Fibroblast of lung (primary cell): ENCODE data around the gene CEP72. TPM values are rescaled to one million over a fixed set of nuclear protein-coding genes. Genes with fewer than 3 reads are reported as not detected.

Experiments used
- DNase-seq, 2 donors: peaks; one replicate each; pipeline versions ENCODE4 v3.0.0 to v3.0.0-alpha.2; 2010; ENCODE audit warnings: low read depth in 2 of 2
- H2AFZ ChIP-seq: 2 replicates; pipeline ENCODE4 v1.5.1; 2012; ENCODE audit warnings: low read length, control low read depth, inconsistent platforms
- H3K27ac ChIP-seq: 2 replicates; pipeline ENCODE4 v1.5.1; 2011; ENCODE audit warnings: low read length, control low read depth; ENCODE audit not compliant: insufficient read depth
- H3K27me3 ChIP-seq: 2 replicates; pipeline ENCODE4 v1.5.1; 2011; ENCODE audit warnings: mild to moderate bottlenecking, low read length; ENCODE audit not compliant: control insufficient read depth, insufficient read depth
- H3K36me3 ChIP-seq: 2 replicates; pipeline ENCODE4 v1.5.1; 2011; ENCODE audit warnings: low read length; ENCODE audit not compliant: control insufficient read depth, insufficient read depth
- H3K4me1 ChIP-seq: 2 replicates; pipeline ENCODE4 v1.5.1; 2011; ENCODE audit warnings: low read length; ENCODE audit not compliant: control insufficient read depth, insufficient read depth; ENCODE audit errors: extremely low read depth
- H3K4me2 ChIP-seq: 2 replicates; pipeline ENCODE4 v1.5.1; 2011; ENCODE audit warnings: low read length, control low read depth; ENCODE audit not compliant: insufficient read depth; ENCODE audit errors: extremely low read depth
- H3K4me3 ChIP-seq, 4 experiments: fragments of 200-600 bp in 1 of 4; sonication (generic) in 1 of 4; replicated peaks in 1 of 4; 2 replicates each; pipeline ENCODE4 v1.5.1; 2011 to 2016; ENCODE audit warnings: low read length in 4 of 4, low read depth in 3 of 4, mild to moderate bottlenecking in 3 of 4, control low read depth in 2 of 4, inconsistent platforms in 1 of 4, mixed read lengths in 1 of 4; ENCODE audit not compliant: insufficient read depth in 1 of 4; ENCODE audit errors: control extremely low read depth in 1 of 4
- H3K79me2 ChIP-seq: 2 replicates; pipeline ENCODE4 v1.5.1; 2012; ENCODE audit warnings: mild to moderate bottlenecking, low read length, inconsistent platforms; ENCODE audit not compliant: control insufficient read depth, insufficient read depth
- H3K9ac ChIP-seq: 2 replicates; pipeline ENCODE4 v1.5.1; 2011; ENCODE audit warnings: mild to moderate bottlenecking, low read length, control low read depth; ENCODE audit not compliant: insufficient read depth
- H3K9me3 ChIP-seq: 2 replicates; pipeline ENCODE4 v1.5.1; 2012; ENCODE audit warnings: low read depth, low read length; ENCODE audit not compliant: control insufficient read depth, insufficient read depth
- H4K20me1 ChIP-seq: 2 replicates; pipeline ENCODE4 v1.5.1; 2011; ENCODE audit warnings: low read length; ENCODE audit not compliant: control insufficient read depth, insufficient read depth; ENCODE audit errors: extremely low read depth
- CTCF ChIP-seq, 2 donors: IDR thresholded peaks in 1 of 2; conservative IDR thresholded peaks in 1 of 2; 1 replicate in 1 of 2; 2 replicates in 1 of 2; pipeline ENCODE4 v1.5.1; 2011 to 2012; ENCODE audit warnings: low read length in 2 of 2, control low read depth in 1 of 2, inconsistent platforms in 1 of 2, low read depth in 1 of 2, mild to moderate bottlenecking in 1 of 2
- EZH2 ChIP-seq: IDR thresholded peaks from 2 replicates; pipeline ENCODE4 v1.5.1; 2012; ENCODE audit warnings: low read length, control low read depth, mild to moderate bottlenecking; ENCODE audit errors: missing control alignments
- polyA plus RNA-seq, 2 donors: library from polyadenylated mRNA; depleted of rRNA in 1 of 2; stranded (reverse) in 1 of 2; unstranded in 1 of 2; fragments of >200 nt; gene quantifications; 2 replicates each; pipeline ENCODE4 v1.2.1, GENCODE V29; 2011 to 2012; ENCODE audit warnings: missing spikeins in 1 of 2
- total RNA-seq: library from RNA; depleted of rRNA; stranded (reverse); fragments of >200 nt; gene quantifications from 2 replicates; pipeline ENCODE4 v1.2.1, GENCODE V29; 2014

CEP72 gene
- total and polyA plus RNA-seq, 2 donors (not counting 1 experiment from before 2014, with no cell fraction given): 0.92 to 2.5 TPM

GRCh38 chr5:672329-673160, 60.4 kb downstream of the CEP72 start:
- Histone ChIP-seq H3K9me3 (no peaks in the 10 kb centered on the region), H3K79me2 (no peaks in the 10 kb centered on the region), H3K4me1 (peaks cover 4% of the 10 kb centered on the region), H3K27me3 (peaks cover 5% of the 10 kb centered on the region), H3K4me2 (peak overlapping the region; percentile 71), H3K36me3 (no peaks in the 10 kb centered on the region), H3K9ac (peak overlapping the region; percentile 31), H3K4me3 (peak overlapping the region in 1 of 4 experiments; percentile 4), H3K27ac (no peak overlapping the region), H2AFZ (no peak overlapping the region), H4K20me1 (no peaks in the 10 kb centered on the region)
- no peak for TF ChIP-seq EZH2
- TF ChIP-seq CTCF (conservative IDR thresholded peaks at IDR 0.05 in 1 of 2, IDR thresholded peaks at IDR 0.05 in 1 of 2; ENCODE audit: low read depth in 1 of 2, low read length in 2 of 2): no peak
- DNase-seq: peak; percentile 67 to 82

GRCh38 chr5:673161-673830, 61.2 kb downstream of the CEP72 start:
- Histone ChIP-seq H3K9ac (peak overlapping the region; percentile 31), H3K9me3 (no peaks in the 10 kb centered on the region), H3K36me3 (no peaks in the 10 kb centered on the region), H3K79me2 (no peaks in the 10 kb centered on the region), H3K27ac (no peak overlapping the region), H3K4me1 (peaks cover 4% of the 10 kb centered on the region), H3K4me2 (peak overlapping the region; percentile 71), H2AFZ (no peak overlapping the region), H4K20me1 (no peaks in the 10 kb centered on the region), H3K27me3 (peaks cover 5% of the 10 kb centered on the region), H3K4me3 (peak overlapping the region in 1 of 4 experiments; percentile 4)
- DNase-seq: no peak
- TF ChIP-seq EZH2 (no peak), CTCF (conservative IDR thresholded peaks at IDR 0.05 in 1 of 2, IDR thresholded peaks at IDR 0.05 in 1 of 2; ENCODE audit: low read depth in 1 of 2, low read length in 2 of 2) (no peak)

- Histone ChIP-seq H3K27ac (no peak overlapping the region), H3K4me3 (no peak overlapping the region), H3K9me3 (no peaks in the 10 kb centered on the region), H3K4me2 (no peak overlapping the region), H3K27me3 (peaks cover 5% of the 10 kb centered on the region), H3K79me2 (no peaks in the 10 kb centered on the region), H4K20me1 (no peaks in the 10 kb centered on the region), H2AFZ (no peak overlapping the region), H3K36me3 (no peaks in the 10 kb centered on the region), H3K4me1 (peaks cover 4% of the 10 kb centered on the region), H3K9ac (no peak overlapping the region)
- TF ChIP-seq EZH2: no peak
- TF ChIP-seq CTCF (conservative IDR thresholded peaks at IDR 0.05 in 1 of 2, IDR thresholded peaks at IDR 0.05 in 1 of 2; ENCODE audit: low read depth in 1 of 2, low read length in 2 of 2): no peak
- no peak for DNase-seq
These were observed 61.9 kb downstream of the CEP72 start for GRCh38 chr5:673831-674629.
